SK-N-SH (cell line): ENCODE results near the gene GALNT6. TPM values are rescaled to one million over a fixed set of nuclear protein-coding genes. Genes with fewer than 3 reads are reported as not detected.

Experiments
- CTCF ChIA-PET: fragments of 300-600, 350-600 bp; formaldehyde crosslinking; extraction: SDS; loops from one replicate; lab custom pipeline; 2021; lab: Yijun Ruan, JAX
- POLR2A ChIA-PET: fragments of 350-600 bp; sonication (Branson Sonifier 250); formaldehyde crosslinking; extraction: SDS; loops from one replicate; lab custom pipeline; 2020; ENCODE audit warnings: antibody characterized with exemption, inconsistent platforms; lab: Yijun Ruan, JAX
- DNase-seq: peaks from one replicate; pipeline ENCODE4 v3.0.0; 2012
- H2AFZ ChIP-seq: fragments of 200-600 bp; sonication (generic); 2 replicates; pipeline ENCODE4 v1.8.1; 2016; ENCODE audit warnings: antibody characterized with exemption, mild to moderate bottlenecking, low read depth
- H3F3A ChIP-seq: fragments of 200-600 bp; sonication (generic); replicated peaks from 2 replicates; pipeline ENCODE3; 2016; ENCODE audit warnings: antibody characterized with exemption, mild to moderate bottlenecking; ENCODE audit not compliant: insufficient read depth
- H3K27ac ChIP-seq, 2 experiments: fragments of 200-500 bp in 1 of 2; fragments of 200-600 bp in 1 of 2; sonication (Bioruptor generic) in 1 of 2; sonication (generic), shearing (Covaris generic) in 1 of 2; 2 replicates each; pipeline versions ENCODE4 v1.5.1 to v1.6.1; 2014 to 2016; ENCODE audit warnings: low read depth in 2 of 2, inconsistent platforms in 1 of 2, low read length in 1 of 2, mild to moderate bottlenecking in 1 of 2, mixed read lengths in 1 of 2
- H3K27me3 ChIP-seq: fragments of 200-600 bp; sonication (generic), shearing (Covaris generic); 2 replicates; pipeline ENCODE4 v1.6.1; 2016; ENCODE audit warnings: mixed run types; ENCODE audit not compliant: insufficient read depth
- H3K36me3 ChIP-seq, 2 experiments: fragments of 200-500 bp in 1 of 2; fragments of 200-600 bp in 1 of 2; sonication (Bioruptor generic) in 1 of 2; sonication (generic) in 1 of 2; replicated peaks in 1 of 2; 2 replicates each; pipeline versions ENCODE3 to v1.5.1; 2014 to 2016; ENCODE audit warnings: low read length in 1 of 2, mild to moderate bottlenecking in 1 of 2; ENCODE audit not compliant: insufficient read depth in 2 of 2, control insufficient read depth in 1 of 2
- H3K4me1 ChIP-seq, 2 experiments: fragments of 200-500 bp in 1 of 2; fragments of 200-600 bp in 1 of 2; sonication (Bioruptor generic) in 1 of 2; sonication (generic), shearing (Covaris generic) in 1 of 2; 2 replicates each; pipeline versions ENCODE4 v1.5.1 to v1.6.1; 2014 to 2016; ENCODE audit warnings: low read depth in 1 of 2, low read length in 1 of 2, mixed run types in 1 of 2; ENCODE audit not compliant: insufficient read depth in 2 of 2, control insufficient read depth in 1 of 2
- H3K4me2 ChIP-seq: fragments of 200-600 bp; sonication (generic), shearing (Covaris generic); 2 replicates; pipeline ENCODE4 v1.6.1; 2017; ENCODE audit warnings: mixed run types
- H3K4me3 ChIP-seq, 2 experiments: fragments of 200-500 bp in 1 of 2; fragments of 200-600 bp in 1 of 2; sonication (Bioruptor generic) in 1 of 2; sonication (generic), shearing (Covaris generic) in 1 of 2; 2 replicates each; pipeline versions ENCODE4 v1.5.1 to v1.8.1; 2014 to 2016; ENCODE audit warnings: low read depth in 2 of 2, inconsistent platforms in 1 of 2, low read length in 1 of 2, mild to moderate bottlenecking in 1 of 2, mixed read lengths in 1 of 2, moderate library complexity in 1 of 2
- H3K79me2 ChIP-seq: fragments of 200-600 bp; sonication (generic); 2 replicates; pipeline ENCODE4 v1.8.1; 2017; ENCODE audit warnings: mild to moderate bottlenecking; ENCODE audit not compliant: insufficient read depth
- H3K9ac ChIP-seq: fragments of 200-600 bp; sonication (generic); 2 replicates; pipeline ENCODE4 v1.6.1; 2017; ENCODE audit warnings: mixed run types
- H3K9me2 ChIP-seq: fragments of 200-600 bp; sonication (generic); 2 replicates; pipeline ENCODE4 v1.6.1; 2017; ENCODE audit warnings: mixed run types
- H3K9me3 ChIP-seq: fragments of 200-600 bp; sonication (generic); 2 replicates; pipeline ENCODE4 v1.6.1; 2017; ENCODE audit warnings: mixed run types, mild to moderate bottlenecking, moderate library complexity
- H4K20me1 ChIP-seq: fragments of 200-600 bp; sonication (generic); 2 replicates; pipeline ENCODE4 v1.6.1; 2017; ENCODE audit warnings: mild to moderate bottlenecking, mixed run types; ENCODE audit not compliant: insufficient read depth
- CHD2 ChIP-seq: fragments of 150-350 bp; IDR thresholded peaks from 2 replicates; pipeline ENCODE4 v1.6.1; 2018; ENCODE audit warnings: low read length; ENCODE audit not compliant: partially characterized antibody
- ELF1 ChIP-seq: IDR thresholded peaks from 2 replicates; pipeline ENCODE4 v1.4.0; 2012
- EZH2phosphoT487 ChIP-seq: fragments of 200-600 bp; sonication (generic); IDR thresholded peaks from 2 replicates; pipeline ENCODE4 v1.6.1; 2017; ENCODE audit warnings: low read depth, mixed run types, mild to moderate bottlenecking, antibody characterized with exemption, moderate library complexity, borderline replicate concordance
- FOXJ3 ChIP-seq: sonication (generic); formaldehyde crosslinking; IDR thresholded peaks from 2 replicates; pipeline ENCODE4 v1.5.1; 2020; ENCODE audit warnings: mild to moderate bottlenecking, missing genetic modification reagents
- FOXM1 ChIP-seq: IDR thresholded peaks from 2 replicates; pipeline ENCODE4 v1.4.0; 2012; ENCODE audit warnings: low read depth, mild to moderate bottlenecking
- GABPA ChIP-seq: IDR thresholded peaks from 2 replicates; pipeline ENCODE4 v1.4.0; 2012; ENCODE audit warnings: low read depth, mild to moderate bottlenecking
- NFIC ChIP-seq: IDR thresholded peaks from 2 replicates; pipeline ENCODE4 v1.4.0; 2012; ENCODE audit warnings: borderline replicate concordance
- NRF1 ChIP-seq: IDR thresholded peaks from 2 replicates; pipeline ENCODE4 v1.6.1; 2012; ENCODE audit warnings: low read depth, mild to moderate bottlenecking, low read length
- RAD21 ChIP-seq: IDR thresholded peaks from 2 replicates; pipeline ENCODE4 v1.6.1; 2012; ENCODE audit warnings: mild to moderate bottlenecking, low read length
- RFX5 ChIP-seq: IDR thresholded peaks from 2 replicates; pipeline ENCODE4 v1.6.1; 2012; ENCODE audit warnings: mild to moderate bottlenecking, improper control_type of control experiment, low read length
- SIN3A ChIP-seq: IDR thresholded peaks from 2 replicates; pipeline ENCODE4 v1.6.1; 2012; ENCODE audit warnings: low read depth, mild to moderate bottlenecking, low read length, moderate library complexity, borderline replicate concordance
- SMC3 ChIP-seq: IDR thresholded peaks from 2 replicates; pipeline ENCODE4 v1.6.1; 2012; ENCODE audit warnings: low read depth, low read length, improper control_type of control experiment
- TCF12 ChIP-seq: IDR thresholded peaks from 2 replicates; pipeline ENCODE4 v1.4.0; 2012
- USF2 ChIP-seq: fragments of 150-350 bp; IDR thresholded peaks from 2 replicates; pipeline ENCODE4 v1.6.1; 2017; ENCODE audit warnings: antibody characterized with exemption, low read length, low read depth, borderline replicate concordance
- YY1 ChIP-seq: IDR thresholded peaks from 2 replicates; pipeline ENCODE4 v1.4.0; 2012; ENCODE audit warnings: low read depth, mild to moderate bottlenecking
- WGBS: methylation state at CpG from one replicate; pipeline ENCODE4 v1.1.6; 2017; ENCODE audit warnings: low lambda C conversion rate; 5-methylcytosine and 5-hydroxymethylcytosine counted together
- polyA plus RNA-seq, 3 experiments: library from polyadenylated mRNA; depleted of rRNA; stranded (reverse); fragments of >200 nt; gene quantifications; 2 replicates each; pipeline ENCODE4 v1.2.3, GENCODE V29; 2012
- TF ChIP-seq, protein P1 (sequence below): IDR thresholded peaks from 2 replicates; pipeline ENCODE4 v1.6.1; 2012; ENCODE audit warnings: mild to moderate bottlenecking, low read depth, low read length, moderate library complexity
- TF ChIP-seq, protein P2 (sequence below): IDR thresholded peaks from 2 replicates; pipeline ENCODE4 v1.4.0; 2012; ENCODE audit warnings: low read depth, borderline replicate concordance
- TF ChIP-seq, protein P3 (sequence below): fragments of 150-350 bp; IDR thresholded peaks from 2 replicates; pipeline ENCODE4 v1.6.1; 2016; ENCODE audit warnings: mild to moderate bottlenecking, low read depth, low read length
- TF ChIP-seq, protein P4 (sequence below): IDR thresholded peaks from 2 replicates; pipeline ENCODE4 v1.4.0; 2012; ENCODE audit warnings: low read depth, borderline replicate concordance

The GALNT6 gene
- polyA plus RNA-seq, 1 of the 3 experiments (the other 2 are of a cell fraction): 0.74 TPM

GRCh38 chr12:51335931-51336330, 55.3 kb downstream of the GALNT6 start:
- Histone ChIP-seq H3K27ac (no peak overlapping the region), H3K4me2 (no peak overlapping the region), H3K4me1 (no peaks in the 10 kb centered on the region), H3K9me2 (no peaks in the 10 kb centered on the region), H3K9me3 (no peaks in the 10 kb centered on the region), H2AFZ (no peak overlapping the region), H3K4me3 (no peak overlapping the region), H3K79me2 (no peaks in the 10 kb centered on the region), H3F3A (no peaks in the 10 kb centered on the region), H3K36me3 (no peaks in the 10 kb centered on the region), H4K20me1 (no peaks in the 10 kb centered on the region), H3K27me3 (no peaks in the 10 kb centered on the region), H3K9ac (no peak overlapping the region)
- CTCF ChIA-PET: interaction anchor here (0.8 to 1.2 kb wide), 3 partner anchors 33 to 73 kb away, joined by 3 to 4 read pairs (median 3); no protein-coding TSS in a partner anchor
- POLR2A ChIA-PET: no interaction called here
- TF ChIP-seq USF2 (no peak), NFIC (no peak), FOXJ3 (no peak)
- DNase-seq: no peak
- WGBS: 77% methylated on average over 2 of the region's 2 CpGs

DNA sequence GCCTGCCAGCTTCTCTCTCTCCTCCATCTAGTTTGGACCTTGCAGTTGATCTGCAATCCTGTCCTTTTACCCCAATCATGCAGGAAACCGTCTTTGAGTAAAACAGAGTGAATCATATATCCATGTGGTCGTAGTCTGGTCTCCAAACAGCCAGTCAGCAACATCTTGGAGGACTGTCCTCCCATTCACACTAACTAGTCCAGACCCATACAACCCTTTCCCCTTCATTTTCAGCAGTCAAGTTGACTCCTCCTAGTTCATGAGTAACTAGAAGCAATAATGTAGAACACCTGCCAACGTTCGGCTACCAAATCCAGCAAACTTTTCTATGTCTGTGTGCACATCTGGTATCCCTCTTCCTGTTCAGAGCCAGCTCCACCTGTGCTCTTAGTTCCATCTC, 56.4 kb downstream of the GALNT6 start:
- POLR2A ChIA-PET: no interaction called here

More for the DNA sequence above, 56.4 kb downstream of the GALNT6 start:
- CTCF ChIA-PET: no interaction called here
- WGBS: 79% methylated on average over 4 of the region's 4 CpGs
- no peaks in the 10 kb centered on the region for H3K36me3 ChIP-seq
- no peaks in the 10 kb centered on the region for H3K9me2 ChIP-seq
- H3K4me2 ChIP-seq: no peak overlapping the region
- H3K27ac ChIP-seq: no peak overlapping the region
- no peak for DNase-seq
- H2AFZ ChIP-seq: no peak overlapping the region
- no peaks in the 10 kb centered on the region for H4K20me1 ChIP-seq
- no peaks in the 10 kb centered on the region for H3K4me1 ChIP-seq
- TF ChIP-seq RAD21 (no peak), EZH2phosphoT487 (no peak), CHD2 (no peak), YY1 (no peak), FOXM1 (no peak), NRF1 (no peak), TCF12 (no peak), RFX5 (no peak), SIN3A (no peak), SMC3 (no peak), ELF1 (no peak), GABPA (no peak)
- TF ChIP-seq, protein P1, sequence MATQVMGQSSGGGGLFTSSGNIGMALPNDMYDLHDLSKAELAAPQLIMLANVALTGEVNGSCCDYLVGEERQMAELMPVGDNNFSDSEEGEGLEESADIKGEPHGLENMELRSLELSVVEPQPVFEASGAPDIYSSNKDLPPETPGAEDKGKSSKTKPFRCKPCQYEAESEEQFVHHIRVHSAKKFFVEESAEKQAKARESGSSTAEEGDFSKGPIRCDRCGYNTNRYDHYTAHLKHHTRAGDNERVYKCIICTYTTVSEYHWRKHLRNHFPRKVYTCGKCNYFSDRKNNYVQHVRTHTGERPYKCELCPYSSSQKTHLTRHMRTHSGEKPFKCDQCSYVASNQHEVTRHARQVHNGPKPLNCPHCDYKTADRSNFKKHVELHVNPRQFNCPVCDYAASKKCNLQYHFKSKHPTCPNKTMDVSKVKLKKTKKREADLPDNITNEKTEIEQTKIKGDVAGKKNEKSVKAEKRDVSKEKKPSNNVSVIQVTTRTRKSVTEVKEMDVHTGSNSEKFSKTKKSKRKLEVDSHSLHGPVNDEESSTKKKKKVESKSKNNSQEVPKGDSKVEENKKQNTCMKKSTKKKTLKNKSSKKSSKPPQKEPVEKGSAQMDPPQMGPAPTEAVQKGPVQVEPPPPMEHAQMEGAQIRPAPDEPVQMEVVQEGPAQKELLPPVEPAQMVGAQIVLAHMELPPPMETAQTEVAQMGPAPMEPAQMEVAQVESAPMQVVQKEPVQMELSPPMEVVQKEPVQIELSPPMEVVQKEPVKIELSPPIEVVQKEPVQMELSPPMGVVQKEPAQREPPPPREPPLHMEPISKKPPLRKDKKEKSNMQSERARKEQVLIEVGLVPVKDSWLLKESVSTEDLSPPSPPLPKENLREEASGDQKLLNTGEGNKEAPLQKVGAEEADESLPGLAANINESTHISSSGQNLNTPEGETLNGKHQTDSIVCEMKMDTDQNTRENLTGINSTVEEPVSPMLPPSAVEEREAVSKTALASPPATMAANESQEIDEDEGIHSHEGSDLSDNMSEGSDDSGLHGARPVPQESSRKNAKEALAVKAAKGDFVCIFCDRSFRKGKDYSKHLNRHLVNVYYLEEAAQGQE: no peak
- TF ChIP-seq, protein P2, sequence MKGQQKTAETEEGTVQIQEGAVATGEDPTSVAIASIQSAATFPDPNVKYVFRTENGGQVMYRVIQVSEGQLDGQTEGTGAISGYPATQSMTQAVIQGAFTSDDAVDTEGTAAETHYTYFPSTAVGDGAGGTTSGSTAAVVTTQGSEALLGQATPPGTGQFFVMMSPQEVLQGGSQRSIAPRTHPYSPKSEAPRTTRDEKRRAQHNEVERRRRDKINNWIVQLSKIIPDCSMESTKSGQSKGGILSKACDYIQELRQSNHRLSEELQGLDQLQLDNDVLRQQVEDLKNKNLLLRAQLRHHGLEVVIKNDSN: no peak
- TF ChIP-seq, protein P3, sequence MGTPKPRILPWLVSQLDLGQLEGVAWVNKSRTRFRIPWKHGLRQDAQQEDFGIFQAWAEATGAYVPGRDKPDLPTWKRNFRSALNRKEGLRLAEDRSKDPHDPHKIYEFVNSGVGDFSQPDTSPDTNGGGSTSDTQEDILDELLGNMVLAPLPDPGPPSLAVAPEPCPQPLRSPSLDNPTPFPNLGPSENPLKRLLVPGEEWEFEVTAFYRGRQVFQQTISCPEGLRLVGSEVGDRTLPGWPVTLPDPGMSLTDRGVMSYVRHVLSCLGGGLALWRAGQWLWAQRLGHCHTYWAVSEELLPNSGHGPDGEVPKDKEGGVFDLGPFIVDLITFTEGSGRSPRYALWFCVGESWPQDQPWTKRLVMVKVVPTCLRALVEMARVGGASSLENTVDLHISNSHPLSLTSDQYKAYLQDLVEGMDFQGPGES: no peak
- TF ChIP-seq, protein P4, sequence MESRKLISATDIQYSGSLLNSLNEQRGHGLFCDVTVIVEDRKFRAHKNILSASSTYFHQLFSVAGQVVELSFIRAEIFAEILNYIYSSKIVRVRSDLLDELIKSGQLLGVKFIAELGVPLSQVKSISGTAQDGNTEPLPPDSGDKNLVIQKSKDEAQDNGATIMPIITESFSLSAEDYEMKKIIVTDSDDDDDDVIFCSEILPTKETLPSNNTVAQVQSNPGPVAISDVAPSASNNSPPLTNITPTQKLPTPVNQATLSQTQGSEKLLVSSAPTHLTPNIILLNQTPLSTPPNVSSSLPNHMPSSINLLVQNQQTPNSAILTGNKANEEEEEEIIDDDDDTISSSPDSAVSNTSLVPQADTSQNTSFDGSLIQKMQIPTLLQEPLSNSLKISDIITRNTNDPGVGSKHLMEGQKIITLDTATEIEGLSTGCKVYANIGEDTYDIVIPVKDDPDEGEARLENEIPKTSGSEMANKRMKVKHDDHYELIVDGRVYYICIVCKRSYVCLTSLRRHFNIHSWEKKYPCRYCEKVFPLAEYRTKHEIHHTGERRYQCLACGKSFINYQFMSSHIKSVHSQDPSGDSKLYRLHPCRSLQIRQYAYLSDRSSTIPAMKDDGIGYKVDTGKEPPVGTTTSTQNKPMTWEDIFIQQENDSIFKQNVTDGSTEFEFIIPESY: no peak
- no peak overlapping the region for H3K9ac ChIP-seq
- no peaks in the 10 kb centered on the region for H3K9me3 ChIP-seq
- no peaks in the 10 kb centered on the region for H3F3A ChIP-seq
- H3K27me3 ChIP-seq: no peaks in the 10 kb centered on the region
- no peak overlapping the region for H3K4me3 ChIP-seq
- H3K79me2 ChIP-seq: no peaks in the 10 kb centered on the region
